ENCODE data around the gene IFIH1.

Gene IFIH1

GRCh38 chr2:162298669-162299335 lies 19.7 kb downstream of the IFIH1 start:
- TF ChIP-seq ISL1 (CRISPR knock-in tag; IDR thresholded peaks at IDR 0.05) (no peak), POU6F1 (CRISPR knock-in tag; IDR thresholded peaks at IDR 0.05; ENCODE audit: borderline replicate concordance, low read depth) (no peak), ZFP3 (CRISPR knock-in tag; IDR thresholded peaks at IDR 0.05) (no peak), RARB (CRISPR knock-in tag; IDR thresholded peaks at IDR 0.05) (no peak), ZNF565 (CRISPR knock-in tag; conservative IDR thresholded peaks at IDR 0.05; ENCODE audit: low read depth) (no peak), TCF4 (CRISPR knock-in tag; IDR thresholded peaks at IDR 0.05; ENCODE audit: borderline replicate concordance) (no peak), PPARA (CRISPR knock-in tag; IDR thresholded peaks at IDR 0.05; ENCODE audit: borderline replicate concordance) (no peak), ZC3H10 (CRISPR knock-in tag; IDR thresholded peaks at IDR 0.05) (no peak), BACH2 (CRISPR knock-in tag; IDR thresholded peaks at IDR 0.05; ENCODE audit: borderline replicate concordance) (no peak), ZNF8 (CRISPR knock-in tag; IDR thresholded peaks at IDR 0.05) (no peak), CSDC2 (CRISPR knock-in tag; IDR thresholded peaks at IDR 0.05) (no peak), TOX (CRISPR knock-in tag; IDR thresholded peaks at IDR 0.05; ENCODE audit: borderline replicate concordance) (no peak), TSHZ2 (CRISPR knock-in tag; IDR thresholded peaks at IDR 0.05) (no peak)
- TF ChIP-seq, protein P1, sequence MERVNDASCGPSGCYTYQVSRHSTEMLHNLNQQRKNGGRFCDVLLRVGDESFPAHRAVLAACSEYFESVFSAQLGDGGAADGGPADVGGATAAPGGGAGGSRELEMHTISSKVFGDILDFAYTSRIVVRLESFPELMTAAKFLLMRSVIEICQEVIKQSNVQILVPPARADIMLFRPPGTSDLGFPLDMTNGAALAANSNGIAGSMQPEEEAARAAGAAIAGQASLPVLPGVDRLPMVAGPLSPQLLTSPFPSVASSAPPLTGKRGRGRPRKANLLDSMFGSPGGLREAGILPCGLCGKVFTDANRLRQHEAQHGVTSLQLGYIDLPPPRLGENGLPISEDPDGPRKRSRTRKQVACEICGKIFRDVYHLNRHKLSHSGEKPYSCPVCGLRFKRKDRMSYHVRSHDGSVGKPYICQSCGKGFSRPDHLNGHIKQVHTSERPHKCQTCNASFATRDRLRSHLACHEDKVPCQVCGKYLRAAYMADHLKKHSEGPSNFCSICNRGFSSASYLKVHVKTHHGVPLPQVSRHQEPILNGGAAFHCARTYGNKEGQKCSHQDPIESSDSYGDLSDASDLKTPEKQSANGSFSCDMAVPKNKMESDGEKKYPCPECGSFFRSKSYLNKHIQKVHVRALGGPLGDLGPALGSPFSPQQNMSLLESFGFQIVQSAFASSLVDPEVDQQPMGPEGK (CRISPR knock-in tag; IDR thresholded peaks at IDR 0.05; ENCODE audit: borderline replicate concordance): no peak
- ATAC-seq: no peak

- ATAC-seq: peak; percentile 67
- TF ChIP-seq POU6F1 (CRISPR knock-in tag; IDR thresholded peaks at IDR 0.05; ENCODE audit: borderline replicate concordance, low read depth) (no peak), SNAI2 (CRISPR knock-in tag; IDR thresholded peaks at IDR 0.05) (no peak), OSR1 (CRISPR knock-in tag; IDR thresholded peaks at IDR 0.05) (no peak), TSHZ2 (CRISPR knock-in tag; IDR thresholded peaks at IDR 0.05) (no peak)
Measured at GRCh38 chr2:162297925-162298552, 20.4 kb downstream of the IFIH1 start.

DNA sequence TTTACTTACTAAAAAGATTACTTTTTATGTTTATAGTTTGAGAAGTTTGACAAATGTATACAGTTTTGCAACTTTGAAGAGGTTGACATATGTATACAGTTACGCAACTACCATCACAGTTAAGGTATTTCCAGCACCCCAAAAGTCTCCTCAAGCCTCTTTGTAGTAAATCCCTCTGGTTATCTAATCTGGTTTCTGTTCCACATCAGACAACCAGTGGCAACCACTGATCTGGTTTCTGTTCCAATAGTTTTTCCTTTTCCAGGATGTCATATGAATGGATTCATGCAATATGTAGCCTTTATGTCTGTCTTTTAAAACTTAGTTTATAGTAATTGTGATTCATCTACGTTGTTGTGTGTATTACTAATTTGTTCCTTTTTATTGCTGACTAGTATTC lies 23.5 kb downstream of the IFIH1 start:
- ATAC-seq: no peak
- TF ChIP-seq, protein P1 (CRISPR knock-in tag; IDR thresholded peaks at IDR 0.05; ENCODE audit: borderline replicate concordance): no peak
- TF ChIP-seq ZNF8 (CRISPR knock-in tag; IDR thresholded peaks at IDR 0.05) (no peak), ARNTL (CRISPR knock-in tag; IDR thresholded peaks at IDR 0.05; ENCODE audit: borderline replicate concordance, low read depth) (no peak), OSR1 (CRISPR knock-in tag; IDR thresholded peaks at IDR 0.05) (no peak), ZNF70 (CRISPR knock-in tag; IDR thresholded peaks at IDR 0.05) (no peak), SNAI2 (CRISPR knock-in tag; IDR thresholded peaks at IDR 0.05) (no peak), TCF4 (CRISPR knock-in tag; IDR thresholded peaks at IDR 0.05; ENCODE audit: borderline replicate concordance) (no peak), CSDC2 (CRISPR knock-in tag; IDR thresholded peaks at IDR 0.05) (no peak), POU6F1 (CRISPR knock-in tag; IDR thresholded peaks at IDR 0.05; ENCODE audit: borderline replicate concordance, low read depth) (no peak), ISL1 (CRISPR knock-in tag; IDR thresholded peaks at IDR 0.05) (no peak), BACH2 (CRISPR knock-in tag; IDR thresholded peaks at IDR 0.05; ENCODE audit: borderline replicate concordance) (no peak), ZC3H10 (CRISPR knock-in tag; IDR thresholded peaks at IDR 0.05) (no peak), RARB (CRISPR knock-in tag; IDR thresholded peaks at IDR 0.05) (no peak), ZFP30 (CRISPR knock-in tag; IDR thresholded peaks at IDR 0.05) (no peak), GLIS3 (CRISPR knock-in tag; IDR thresholded peaks at IDR 0.05) (no peak), TOX (CRISPR knock-in tag; IDR thresholded peaks at IDR 0.05; ENCODE audit: borderline replicate concordance) (no peak), ZFP3 (CRISPR knock-in tag; IDR thresholded peaks at IDR 0.05) (no peak), PPARA (CRISPR knock-in tag; IDR thresholded peaks at IDR 0.05; ENCODE audit: borderline replicate concordance) (no peak)
